Nephron progenitor cell (in vitro differentiated cells): Measurements from ENCODE around the gene PCDH15.
"Not testable (repeated sequence)": the region's sequence is repeated elsewhere in the genome, so short reads cannot be mapped to it uniquely, and the experiment has no call there.

Experiments used
- DNase-seq: peaks from one replicate; pipeline ENCODE4 v3.0.0; 2021
- H3K27ac Mint-ChIP-seq: 2 replicates; pipeline ENCODE4 v1.8.0; 2021; ENCODE audit warnings: mild to moderate bottlenecking, moderate library complexity, mixed read lengths
- H3K27me3 Mint-ChIP-seq: 2 replicates; pipeline ENCODE4 v1.8.0; 2021; ENCODE audit warnings: mild to moderate bottlenecking, low read depth, mixed read lengths; ENCODE audit not compliant: poor library complexity
- H3K36me3 Mint-ChIP-seq: 2 replicates; pipeline ENCODE4 v1.8.0; 2021; ENCODE audit warnings: low read depth, mixed read lengths
- H3K4me1 Mint-ChIP-seq: 2 replicates; pipeline ENCODE4 v1.8.0; 2021; ENCODE audit warnings: mixed read lengths
- H3K4me3 Mint-ChIP-seq: 2 replicates; pipeline ENCODE4 v1.8.0; 2021; ENCODE audit warnings: mild to moderate bottlenecking, moderate library complexity, mixed read lengths
- H3K9me3 Mint-ChIP-seq: 2 replicates; pipeline ENCODE4 v1.8.0; 2021; ENCODE audit warnings: mild to moderate bottlenecking, moderate library complexity, mixed read lengths
- TF ChIP-seq, protein P1 (sequence below): fragments of 200-600 bp; sonication (generic); IDR thresholded peaks from 2 replicates; pipeline ENCODE4 v1.5.0; 2021; ENCODE audit warnings: antibody characterized with exemption

PCDH15 gene

DNA sequence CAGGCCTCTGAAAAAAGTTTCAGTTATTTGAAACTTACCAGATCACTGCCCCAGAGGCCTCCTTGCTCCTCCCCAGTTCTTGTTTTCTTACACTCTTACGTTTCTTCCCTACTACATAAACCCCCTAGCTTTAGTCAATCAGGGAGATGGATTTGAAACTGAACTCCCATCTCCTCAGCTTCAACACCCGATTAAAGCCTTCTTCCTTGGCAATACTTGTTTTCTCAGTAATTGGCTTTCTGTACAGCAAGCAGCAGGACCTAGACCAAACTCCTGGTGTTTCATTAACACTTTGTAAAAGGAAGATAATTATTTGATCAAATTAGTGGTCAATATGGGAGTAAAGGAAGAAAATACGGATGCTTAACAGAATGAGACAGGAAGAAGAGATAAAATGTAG lies 870.4 kb downstream of the PCDH15 start:
- peak overlapping the region; percentile 75 for H3K27ac Mint-ChIP-seq
- no peak for DNase-seq
- TF ChIP-seq, protein P1, sequence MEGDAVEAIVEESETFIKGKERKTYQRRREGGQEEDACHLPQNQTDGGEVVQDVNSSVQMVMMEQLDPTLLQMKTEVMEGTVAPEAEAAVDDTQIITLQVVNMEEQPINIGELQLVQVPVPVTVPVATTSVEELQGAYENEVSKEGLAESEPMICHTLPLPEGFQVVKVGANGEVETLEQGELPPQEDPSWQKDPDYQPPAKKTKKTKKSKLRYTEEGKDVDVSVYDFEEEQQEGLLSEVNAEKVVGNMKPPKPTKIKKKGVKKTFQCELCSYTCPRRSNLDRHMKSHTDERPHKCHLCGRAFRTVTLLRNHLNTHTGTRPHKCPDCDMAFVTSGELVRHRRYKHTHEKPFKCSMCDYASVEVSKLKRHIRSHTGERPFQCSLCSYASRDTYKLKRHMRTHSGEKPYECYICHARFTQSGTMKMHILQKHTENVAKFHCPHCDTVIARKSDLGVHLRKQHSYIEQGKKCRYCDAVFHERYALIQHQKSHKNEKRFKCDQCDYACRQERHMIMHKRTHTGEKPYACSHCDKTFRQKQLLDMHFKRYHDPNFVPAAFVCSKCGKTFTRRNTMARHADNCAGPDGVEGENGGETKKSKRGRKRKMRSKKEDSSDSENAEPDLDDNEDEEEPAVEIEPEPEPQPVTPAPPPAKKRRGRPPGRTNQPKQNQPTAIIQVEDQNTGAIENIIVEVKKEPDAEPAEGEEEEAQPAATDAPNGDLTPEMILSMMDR, result no peak
- H3K27me3 Mint-ChIP-seq, result no peaks in the 10 kb centered on the region
- H3K4me3 Mint-ChIP-seq, result no peak overlapping the region
- no peaks in the 10 kb centered on the region for H3K4me1 Mint-ChIP-seq
- peaks cover 40% of the 10 kb centered on the region for H3K9me3 Mint-ChIP-seq
- peaks cover 26% of the 10 kb centered on the region for H3K36me3 Mint-ChIP-seq

DNA sequence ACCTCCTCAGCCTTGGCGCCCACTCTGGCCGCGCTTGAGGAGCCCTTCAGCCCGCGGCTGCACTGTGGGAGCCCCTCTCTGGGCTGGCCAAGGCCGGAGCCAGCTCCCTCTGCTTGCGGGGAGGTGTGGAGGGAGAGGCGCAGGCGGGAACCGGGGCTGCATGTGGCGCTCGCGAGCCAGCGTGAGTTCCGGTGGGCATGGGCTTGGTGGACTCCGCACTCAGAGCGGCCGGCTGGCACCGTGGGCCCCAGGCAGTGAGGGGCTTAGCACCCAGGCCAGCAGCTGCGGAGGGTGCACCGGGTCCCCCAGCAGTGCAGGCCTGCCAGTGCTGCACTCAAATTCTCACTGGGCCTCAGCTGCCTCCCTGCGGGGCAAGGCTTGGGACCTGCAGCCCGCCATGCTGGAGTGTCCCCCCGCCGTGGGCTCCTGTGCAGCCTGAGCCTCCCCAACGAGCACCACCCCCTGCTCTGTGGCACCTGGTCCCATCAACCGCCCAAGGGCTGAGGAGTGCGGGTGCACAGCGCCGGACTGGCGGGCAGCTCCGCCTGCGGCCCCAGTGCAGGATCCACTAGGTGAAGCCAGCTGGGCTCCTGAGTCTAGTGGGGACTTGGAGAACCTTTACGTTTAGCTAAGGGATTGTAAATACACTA lies 876.9 kb downstream of the PCDH15 start:
- H3K9me3 Mint-ChIP-seq, result peaks cover 22% of the 10 kb centered on the region
- not testable (repeated sequence) for H3K4me1 Mint-ChIP-seq, H3K4me3 Mint-ChIP-seq, DNase-seq, H3K27me3 Mint-ChIP-seq, H3K27ac Mint-ChIP-seq
- H3K36me3 Mint-ChIP-seq, result peaks cover 21% of the 10 kb centered on the region

DNA sequence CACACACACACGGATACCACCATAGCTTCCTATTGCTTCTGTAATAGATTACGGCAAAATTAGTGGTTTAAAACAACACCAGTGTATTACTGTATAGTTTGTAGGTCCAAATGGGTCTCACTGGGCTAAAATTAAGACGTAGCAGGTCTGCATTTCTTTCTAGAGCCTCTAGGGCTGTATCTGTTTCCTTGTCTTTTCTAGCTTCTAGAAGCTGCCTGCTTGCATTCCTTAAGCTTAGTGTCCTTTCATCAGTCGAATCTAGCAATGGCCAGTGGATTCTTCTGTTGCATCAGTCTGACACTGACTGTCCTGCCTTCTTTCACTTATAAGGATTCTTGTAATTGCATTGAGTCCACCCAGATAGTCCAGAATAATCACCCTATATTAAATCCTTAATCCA lies 882.3 kb downstream of the PCDH15 start:
- Mint-ChIP-seq H3K27ac (no peak overlapping the region), H3K4me3 (no peak overlapping the region), H3K4me1 (peaks cover 7% of the 10 kb centered on the region), H3K36me3 (peaks cover 3% of the 10 kb centered on the region), H3K27me3 (no peaks in the 10 kb centered on the region), H3K9me3 (peaks cover 6% of the 10 kb centered on the region)
- TF ChIP-seq, protein P1, result no peak
- no peak for DNase-seq

DNA sequence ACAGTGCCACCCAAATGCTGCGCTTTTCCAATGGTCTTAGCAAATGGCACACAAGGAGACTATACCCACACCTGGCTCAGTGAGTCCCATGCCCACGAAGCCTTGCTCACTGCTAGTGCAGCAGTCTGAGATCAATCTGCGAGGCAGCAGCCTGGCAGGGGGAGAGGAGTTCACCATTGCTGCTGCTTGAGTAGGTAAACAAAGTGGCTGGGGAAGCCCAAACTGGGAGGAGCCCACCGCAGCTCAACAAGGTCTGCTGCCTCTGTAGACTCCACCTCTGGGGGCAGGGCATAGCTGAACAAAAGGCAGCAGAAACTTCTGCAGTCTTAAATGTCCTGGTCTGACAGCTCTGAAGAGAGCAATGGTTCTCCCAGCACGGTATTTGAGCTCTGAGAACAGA lies 891.2 kb downstream of the PCDH15 start:
- no peak overlapping the region for H3K27ac Mint-ChIP-seq
- no peak for DNase-seq
- H3K27me3 Mint-ChIP-seq, result no peaks in the 10 kb centered on the region
- TF ChIP-seq, protein P1, result no peak
- no peaks in the 10 kb centered on the region for H3K4me1 Mint-ChIP-seq
- peaks cover 41% of the 10 kb centered on the region for H3K9me3 Mint-ChIP-seq
- H3K36me3 Mint-ChIP-seq, result peaks cover 24% of the 10 kb centered on the region
- H3K4me3 Mint-ChIP-seq, result no peak overlapping the region

DNA sequence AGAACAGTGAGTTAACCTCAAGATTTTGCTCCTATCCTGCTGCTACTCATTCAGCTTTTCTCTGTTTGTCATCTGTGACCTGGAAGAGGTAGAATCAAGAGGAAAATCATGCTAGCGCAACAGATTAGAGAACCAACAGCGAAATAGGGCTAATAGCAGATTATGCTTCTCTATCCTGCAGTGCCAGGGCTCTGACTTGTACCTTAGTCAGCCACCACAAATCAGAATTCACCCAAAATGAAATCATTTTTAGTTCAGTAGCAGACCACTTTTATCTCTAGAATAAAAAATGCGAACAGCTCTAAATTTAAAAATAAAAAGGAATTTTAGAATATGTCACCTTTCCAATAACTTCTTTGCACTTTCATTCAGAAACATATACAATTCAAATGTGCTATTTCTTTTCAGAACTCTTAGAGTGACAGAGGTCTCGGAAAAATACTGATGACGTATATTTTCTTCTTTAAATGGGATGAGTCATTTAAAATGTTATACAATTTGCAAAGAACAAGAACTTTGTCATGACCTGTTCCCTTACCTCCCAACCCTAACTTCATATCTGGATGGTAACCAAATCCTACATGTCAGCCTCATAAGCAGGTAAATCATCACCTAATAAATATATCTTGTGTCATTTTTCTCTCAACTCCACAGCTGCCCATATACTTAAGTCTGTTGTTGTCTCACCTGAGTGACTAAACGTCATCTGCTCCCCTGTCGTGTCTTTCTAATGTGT lies 896.4 kb downstream of the PCDH15 start:
- Mint-ChIP-seq H3K36me3 (peaks cover 3% of the 10 kb centered on the region), H3K27ac (no peak overlapping the region), H3K27me3 (no peaks in the 10 kb centered on the region), H3K4me1 (no peaks in the 10 kb centered on the region), H3K9me3 (peaks cover 2% of the 10 kb centered on the region), H3K4me3 (no peak overlapping the region)
- DNase-seq, result no peak
- TF ChIP-seq, protein P1, result no peak

DNA sequence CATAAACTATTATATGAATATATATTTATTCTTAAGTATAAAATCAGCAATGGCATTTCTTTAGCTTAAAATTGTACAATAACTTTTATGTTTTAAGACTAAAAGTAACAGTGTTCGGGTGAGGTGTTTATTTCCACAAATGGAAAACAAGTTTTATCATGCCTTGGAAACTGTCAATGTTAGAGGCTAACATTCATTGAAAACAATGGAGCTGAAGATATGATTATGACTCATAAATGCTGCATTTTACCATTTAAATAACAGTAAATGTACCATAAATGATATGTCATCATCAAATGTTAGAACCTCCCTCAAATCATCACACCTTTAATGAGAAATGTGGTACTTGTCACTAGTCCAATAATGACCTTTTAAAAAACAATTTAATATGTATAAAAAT lies 897.3 kb downstream of the PCDH15 start:
- Mint-ChIP-seq H3K4me1 (no peaks in the 10 kb centered on the region), H3K36me3 (no peaks in the 10 kb centered on the region), H3K27ac (no peak overlapping the region), H3K9me3 (no peaks in the 10 kb centered on the region), H3K27me3 (no peaks in the 10 kb centered on the region), H3K4me3 (no peak overlapping the region)
- DNase-seq, result no peak
- TF ChIP-seq, protein P1, result no peak
